ENCODE results near the gene RNF220. TPM values are rescaled to one million over a fixed set of nuclear protein-coding genes. Genes with fewer than 3 reads are reported as not detected.

RNF220 gene
- polyA plus RNA-seq, 1 donor from 2014 or later = 142 TPM

- no peak overlapping the region for H3K4me2 ChIP-seq (ENCODE audit: low read length)
- no peak overlapping the region for H3K4me3 ChIP-seq (ENCODE audit: low read length)
- H3F3A ChIP-seq (ENCODE audit: insufficient read depth, low read length, poor library complexity, severe bottlenecking) = no peaks in the 10 kb centered on the region
- no peak overlapping the region for H3K9ac ChIP-seq (ENCODE audit: low read length)
- H4K20me1 ChIP-seq (ENCODE audit: insufficient read depth) = no peaks in the 10 kb centered on the region
- H3K9me2 ChIP-seq (ENCODE audit: insufficient read depth, low read length) = no peaks in the 10 kb centered on the region
- TF ChIP-seq EP300 (conservative IDR thresholded peaks at IDR 0.05; ENCODE audit: poor library complexity, severe bottlenecking) = no peak
- no peak for TF ChIP-seq POLR2AphosphoS5 (IDR thresholded peaks at IDR 0.05)
- TF ChIP-seq RAD21 (conservative IDR thresholded peaks at IDR 0.05) = no peak
- no peak for TF ChIP-seq MXI1 (conservative IDR thresholded peaks at IDR 0.05; ENCODE audit: poor library complexity, severe bottlenecking)
- no peak overlapping the region for H2AFZ ChIP-seq (ENCODE audit: low read depth, low read length)
- no peaks in the 10 kb centered on the region for H3K36me3 ChIP-seq (ENCODE audit: insufficient read depth, low read length)
- H3K27ac ChIP-seq (ENCODE audit: low read length) = no peak overlapping the region
- no peaks in the 10 kb centered on the region for H3K9me3 ChIP-seq (ENCODE audit: low read length)
- H3K27me3 ChIP-seq (ENCODE audit: insufficient read depth, low read depth, low read length) = no peaks in the 10 kb centered on the region
- no peaks in the 10 kb centered on the region for H3K79me2 ChIP-seq (replicated peaks; ENCODE audit: insufficient read depth, low read length)
Observed at GRCh38 chr1:44485229-44485933, 80.3 kb downstream of the RNF220 start.

- Histone ChIP-seq H3K27me3 (ENCODE audit: insufficient read depth, low read depth, low read length) (no peaks in the 10 kb centered on the region), H3K9ac (ENCODE audit: low read length) (no peak overlapping the region), H2AFZ (ENCODE audit: low read depth, low read length) (no peak overlapping the region), H3K36me3 (ENCODE audit: insufficient read depth, low read length) (no peaks in the 10 kb centered on the region), H3K9me2 (ENCODE audit: insufficient read depth, low read length) (no peaks in the 10 kb centered on the region), H3K27ac (ENCODE audit: low read length) (no peak overlapping the region), H3K79me2 (replicated peaks; ENCODE audit: insufficient read depth, low read length) (no peaks in the 10 kb centered on the region), H3K4me2 (ENCODE audit: low read length) (no peak overlapping the region), H4K20me1 (ENCODE audit: insufficient read depth) (no peaks in the 10 kb centered on the region), H3K9me3 (ENCODE audit: low read length) (no peaks in the 10 kb centered on the region), H3F3A (ENCODE audit: insufficient read depth, low read length, poor library complexity, severe bottlenecking) (no peaks in the 10 kb centered on the region), H3K4me3 (ENCODE audit: low read length) (no peak overlapping the region)
- TF ChIP-seq REST (IDR thresholded peaks at IDR 0.05; ENCODE audit: borderline replicate concordance) (no peak), EP300 (conservative IDR thresholded peaks at IDR 0.05; ENCODE audit: poor library complexity, severe bottlenecking) (no peak), EZH2 (IDR thresholded peaks at IDR 0.05; ENCODE audit: borderline replicate concordance, insufficient read depth, low read length, poor library complexity, severe bottlenecking) (no peak), RAD21 (conservative IDR thresholded peaks at IDR 0.05) (no peak), TAF1 (IDR thresholded peaks at IDR 0.05; ENCODE audit: low read depth) (no peak), SMC3 (conservative IDR thresholded peaks at IDR 0.05; ENCODE audit: poor library complexity) (no peak), MXI1 (conservative IDR thresholded peaks at IDR 0.05; ENCODE audit: poor library complexity, severe bottlenecking) (no peak), POLR2AphosphoS5 (IDR thresholded peaks at IDR 0.05) (no peak), CTCF (IDR thresholded peaks at IDR 0.05; ENCODE audit: poor library complexity, severe bottlenecking) (no peak)
Observed at GRCh38 chr1:44485934-44486460, 80.9 kb downstream of the RNF220 start.
